GM23338 (cell line): ENCODE measurements around the gene NR5A2.

Experiments
- CREB1 ChIP-seq: fragments of 250-450 bp; sonication (Bioruptor Pico); IDR thresholded peaks from 2 replicates; pipeline ENCODE4 v1.5.0; 2020; ENCODE audit warnings: low read depth, mild to moderate bottlenecking, moderate library complexity
- EZH2 ChIP-seq: fragments of 200-600 bp; sonication (generic); IDR thresholded peaks from one replicate; pipeline ENCODE4 v1.8.0; 2017; ENCODE audit warnings: antibody characterized with exemption, mild to moderate bottlenecking, low read depth; ENCODE audit not compliant: unreplicated experiment
- EZH2phosphoT487 ChIP-seq: fragments of 200-600 bp; sonication (generic); IDR thresholded peaks from one replicate; pipeline ENCODE4 v1.8.1; 2018; ENCODE audit warnings: antibody characterized with exemption; ENCODE audit not compliant: unreplicated experiment
- JUNB ChIP-seq: IDR thresholded peaks from one replicate; pipeline ENCODE4 v1.6.1; 2016; ENCODE audit warnings: antibody characterized with exemption; ENCODE audit not compliant: unreplicated experiment
- NANOG ChIP-seq: IDR thresholded peaks from 2 replicates; pipeline ENCODE4 v1.6.1; 2016; ENCODE audit warnings: antibody characterized with exemption, borderline replicate concordance
- POLR2AphosphoS5 ChIP-seq: IDR thresholded peaks from 2 replicates; pipeline ENCODE4 v1.6.1; 2016; ENCODE audit warnings: antibody characterized with exemption, low read depth
- REST ChIP-seq: IDR thresholded peaks from one replicate; pipeline ENCODE4 v1.6.1; 2018; ENCODE audit warnings: antibody characterized with exemption; ENCODE audit not compliant: unreplicated experiment
- ZNF331 ChIP-seq: fragments of 250-450 bp; sonication (Bioruptor Pico); IDR thresholded peaks from 2 replicates; pipeline ENCODE4 v1.5.0; 2020; ENCODE audit warnings: low read depth, mild to moderate bottlenecking, moderate library complexity
- ZNF462 ChIP-seq: fragments of 250-450 bp; sonication (Bioruptor Pico); IDR thresholded peaks from 2 replicates; pipeline ENCODE4 v1.5.0; 2020; ENCODE audit warnings: mild to moderate bottlenecking, moderate library complexity
- TF ChIP-seq, protein P1 (sequence below), 2 experiments: fragments of 200-600 bp in 1 of 2; sonication (generic) in 1 of 2; conservative IDR thresholded peaks; 2 replicates each; pipeline versions ENCODE4 v1.5.1 to v1.6.1; 2016 to 2017; ENCODE audit warnings: antibody characterized with exemption in 2 of 2, low read depth in 2 of 2, mild to moderate bottlenecking in 2 of 2, moderate library complexity in 1 of 2

DNA sequence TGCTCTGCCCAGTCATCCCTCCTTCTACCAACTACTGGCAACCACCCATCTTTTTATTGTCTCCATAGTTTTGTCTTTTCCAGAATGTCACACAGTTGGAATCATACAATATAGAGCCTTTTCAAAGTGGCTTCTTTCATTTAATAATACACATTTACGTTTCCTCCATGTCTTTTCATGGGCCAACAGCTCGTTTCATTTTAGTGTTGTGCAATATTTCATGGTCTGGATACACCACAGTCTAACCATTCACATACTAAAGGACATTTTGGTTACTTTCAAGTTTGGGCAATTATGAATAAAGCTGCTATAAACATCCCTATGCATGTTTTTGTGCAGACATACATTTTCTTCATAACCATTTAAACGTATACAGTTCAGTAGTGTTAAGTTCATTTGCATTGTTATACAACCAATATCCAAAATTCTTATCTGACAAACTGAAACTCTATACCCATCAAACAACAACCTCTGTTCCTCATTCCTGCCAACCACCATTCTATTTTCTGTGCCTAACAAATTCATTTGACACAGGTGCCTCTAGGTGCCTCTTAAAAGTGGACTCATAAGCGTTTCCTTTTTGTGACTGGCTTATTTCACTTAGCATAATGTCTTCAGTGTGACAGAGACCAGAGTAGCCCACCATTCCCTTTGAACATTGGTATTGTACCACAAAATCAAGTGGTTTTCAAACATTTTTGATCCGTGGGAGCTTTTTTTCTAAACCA is 138.1 kb downstream of the NR5A2 start:
- TF ChIP-seq, protein P1, sequence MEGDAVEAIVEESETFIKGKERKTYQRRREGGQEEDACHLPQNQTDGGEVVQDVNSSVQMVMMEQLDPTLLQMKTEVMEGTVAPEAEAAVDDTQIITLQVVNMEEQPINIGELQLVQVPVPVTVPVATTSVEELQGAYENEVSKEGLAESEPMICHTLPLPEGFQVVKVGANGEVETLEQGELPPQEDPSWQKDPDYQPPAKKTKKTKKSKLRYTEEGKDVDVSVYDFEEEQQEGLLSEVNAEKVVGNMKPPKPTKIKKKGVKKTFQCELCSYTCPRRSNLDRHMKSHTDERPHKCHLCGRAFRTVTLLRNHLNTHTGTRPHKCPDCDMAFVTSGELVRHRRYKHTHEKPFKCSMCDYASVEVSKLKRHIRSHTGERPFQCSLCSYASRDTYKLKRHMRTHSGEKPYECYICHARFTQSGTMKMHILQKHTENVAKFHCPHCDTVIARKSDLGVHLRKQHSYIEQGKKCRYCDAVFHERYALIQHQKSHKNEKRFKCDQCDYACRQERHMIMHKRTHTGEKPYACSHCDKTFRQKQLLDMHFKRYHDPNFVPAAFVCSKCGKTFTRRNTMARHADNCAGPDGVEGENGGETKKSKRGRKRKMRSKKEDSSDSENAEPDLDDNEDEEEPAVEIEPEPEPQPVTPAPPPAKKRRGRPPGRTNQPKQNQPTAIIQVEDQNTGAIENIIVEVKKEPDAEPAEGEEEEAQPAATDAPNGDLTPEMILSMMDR (conservative IDR thresholded peaks at IDR 0.05; ENCODE audit: low read depth in 2 of 2), result no peak
- no peak for TF ChIP-seq EZH2phosphoT487
- no peak for TF ChIP-seq EZH2
- no peak for TF ChIP-seq CREB1 (CRISPR knock-in tag)
- TF ChIP-seq POLR2AphosphoS5, result no peak
- TF ChIP-seq REST, result no peak
- TF ChIP-seq ZNF331 (CRISPR knock-in tag), result no peak
- no peak for TF ChIP-seq JUNB
- TF ChIP-seq NANOG, result no peak
- no peak for TF ChIP-seq ZNF462
